Eye (tissue), 1 donor: ENCODE results near the gene AMOTL2.

Source experiments
- DNase-seq: peaks from one replicate; pipeline ENCODE4 v3.0.0-alpha.2; 2015

The AMOTL2 gene

GRCh38 chr3:134365766-134366065, 8.5 kb downstream of the AMOTL2 start:
- no peak for DNase-seq

- no peak for DNase-seq
These were observed 9.1 kb downstream of the AMOTL2 start for GRCh38 chr3:134364936-134365765.

- DNase-seq, result peak; percentile 97
These were observed 9.9 kb downstream of the AMOTL2 start for GRCh38 chr3:134364061-134364935.

GRCh38 chr3:134363381-134363755, 10.9 kb downstream of the AMOTL2 start:
- DNase-seq, result no peak

GRCh38 chr3:134362670-134363380, 11.4 kb downstream of the AMOTL2 start:
- no peak for DNase-seq

GRCh38 chr3:134362221-134362620, 12.0 kb downstream of the AMOTL2 start:
- DNase-seq, result no peak

- no peak for DNase-seq
These were observed 12.9 kb downstream of the AMOTL2 start for GRCh38 chr3:134361162-134361835.

GRCh38 chr3:134360046-134360445, 14.2 kb downstream of the AMOTL2 start:
- DNase-seq, result no peak

GRCh38 chr3:134359121-134360010, 14.9 kb downstream of the AMOTL2 start:
- no peak for DNase-seq

- peak; percentile 84 for DNase-seq
These were observed 16.1 kb downstream of the AMOTL2 start for GRCh38 chr3:134357914-134358811.

GRCh38 chr3:134357261-134357913, 16.9 kb downstream of the AMOTL2 start:
- DNase-seq, result no peak

- DNase-seq, result no peak
These were observed 17.7 kb downstream of the AMOTL2 start for GRCh38 chr3:134356411-134357040.

GRCh38 chr3:134355416-134355815, 18.8 kb downstream of the AMOTL2 start:
- no peak for DNase-seq

- DNase-seq, result no peak
These were observed 19.5 kb downstream of the AMOTL2 start for GRCh38 chr3:134354612-134355251.

GRCh38 chr3:134353831-134354611, 20.2 kb downstream of the AMOTL2 start:
- DNase-seq, result no peak

GRCh38 chr3:134353171-134353825, 20.9 kb downstream of the AMOTL2 start:
- DNase-seq, result no peak

- DNase-seq, result no peak
These were observed 22.1 kb downstream of the AMOTL2 start for GRCh38 chr3:134352031-134352671.
